ENCODE measurements around the gene NPR2.

The NPR2 gene

DNA sequence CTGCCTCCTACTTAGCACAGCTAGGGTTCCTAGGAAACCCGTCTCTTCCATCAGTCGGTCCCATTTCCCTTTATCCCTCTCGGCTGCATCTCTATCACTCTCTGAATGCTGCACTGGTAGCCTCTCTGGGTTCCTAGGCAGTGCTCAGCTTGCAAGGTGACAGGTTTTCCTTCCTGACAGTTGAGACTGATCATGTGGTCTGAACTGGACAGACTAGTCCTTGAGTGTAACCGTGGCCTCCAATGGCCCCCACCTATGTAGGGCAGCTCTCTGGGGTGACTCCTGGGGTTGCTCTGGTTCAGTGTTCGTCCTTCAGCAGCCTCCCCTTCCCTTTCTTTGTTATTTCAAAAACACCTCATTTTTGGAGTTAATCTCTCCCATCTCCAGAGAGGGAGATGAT lies 41.4 kb downstream of the NPR2 start:
- no peak for DNase-seq (ENCODE audit: low read depth, low spot score)

GRCh38 chr9:35834260-35835215 lies 43.1 kb downstream of the NPR2 start:
- no peak for DNase-seq (ENCODE audit: low read depth, low spot score)

GRCh38 chr9:35835216-35835632 lies 43.8 kb downstream of the NPR2 start:
- DNase-seq (ENCODE audit: low read depth, low spot score), result no peak

DNA sequence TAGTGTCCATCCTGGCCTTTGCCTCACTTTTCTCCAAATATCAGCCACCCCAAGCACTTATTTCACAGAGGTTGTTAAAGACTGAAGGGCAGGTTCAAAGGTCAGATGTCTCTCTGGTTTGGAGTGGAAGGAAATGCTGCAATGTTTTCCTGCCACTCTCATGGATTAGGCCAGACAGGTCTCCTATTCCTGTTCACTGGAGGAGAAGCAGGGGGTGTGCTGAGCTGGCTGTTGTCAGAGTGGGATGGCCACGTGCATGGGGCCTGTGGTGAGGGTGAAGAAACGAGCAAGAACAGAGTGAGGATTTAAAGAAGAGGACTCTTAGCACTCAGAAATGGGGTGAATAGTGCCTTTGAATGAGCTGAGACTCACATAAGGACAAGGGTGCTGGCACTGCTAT lies 44.4 kb downstream of the NPR2 start:
- no peak for DNase-seq (ENCODE audit: low read depth, low spot score)

- no peak for DNase-seq (ENCODE audit: low read depth, low spot score)
Measured at GRCh38 chr9:35836595-35836994, 45.2 kb downstream of the NPR2 start.

GRCh38 chr9:35839926-35840325 lies 48.5 kb downstream of the NPR2 start:
- DNase-seq (ENCODE audit: low read depth, low spot score), result no peak

- DNase-seq (ENCODE audit: low read depth, low spot score), result no peak
Measured at GRCh38 chr9:35840881-35841644, 49.7 kb downstream of the NPR2 start.

GRCh38 chr9:35841645-35841900 lies 50.2 kb downstream of the NPR2 start:
- DNase-seq (ENCODE audit: low read depth, low spot score), result no peak

GRCh38 chr9:35842020-35842745 lies 50.8 kb downstream of the NPR2 start:
- no peak for DNase-seq (ENCODE audit: low read depth, low spot score)

GRCh38 chr9:35842795-35843194 lies 51.4 kb downstream of the NPR2 start:
- no peak for DNase-seq (ENCODE audit: low read depth, low spot score)

- DNase-seq (ENCODE audit: low read depth, low spot score), result no peak
Measured at GRCh38 chr9:35844628-35845270, 53.4 kb downstream of the NPR2 start.

- no peak for DNase-seq (ENCODE audit: low read depth, low spot score)
Measured at GRCh38 chr9:35845824-35846771, 54.7 kb downstream of the NPR2 start.

GRCh38 chr9:35847792-35848572 lies 56.6 kb downstream of the NPR2 start:
- no peak for DNase-seq (ENCODE audit: low read depth, low spot score)

GRCh38 chr9:35852267-35852815 lies 61.0 kb downstream of the NPR2 start:
- DNase-seq (ENCODE audit: low read depth, low spot score), result no peak

DNA sequence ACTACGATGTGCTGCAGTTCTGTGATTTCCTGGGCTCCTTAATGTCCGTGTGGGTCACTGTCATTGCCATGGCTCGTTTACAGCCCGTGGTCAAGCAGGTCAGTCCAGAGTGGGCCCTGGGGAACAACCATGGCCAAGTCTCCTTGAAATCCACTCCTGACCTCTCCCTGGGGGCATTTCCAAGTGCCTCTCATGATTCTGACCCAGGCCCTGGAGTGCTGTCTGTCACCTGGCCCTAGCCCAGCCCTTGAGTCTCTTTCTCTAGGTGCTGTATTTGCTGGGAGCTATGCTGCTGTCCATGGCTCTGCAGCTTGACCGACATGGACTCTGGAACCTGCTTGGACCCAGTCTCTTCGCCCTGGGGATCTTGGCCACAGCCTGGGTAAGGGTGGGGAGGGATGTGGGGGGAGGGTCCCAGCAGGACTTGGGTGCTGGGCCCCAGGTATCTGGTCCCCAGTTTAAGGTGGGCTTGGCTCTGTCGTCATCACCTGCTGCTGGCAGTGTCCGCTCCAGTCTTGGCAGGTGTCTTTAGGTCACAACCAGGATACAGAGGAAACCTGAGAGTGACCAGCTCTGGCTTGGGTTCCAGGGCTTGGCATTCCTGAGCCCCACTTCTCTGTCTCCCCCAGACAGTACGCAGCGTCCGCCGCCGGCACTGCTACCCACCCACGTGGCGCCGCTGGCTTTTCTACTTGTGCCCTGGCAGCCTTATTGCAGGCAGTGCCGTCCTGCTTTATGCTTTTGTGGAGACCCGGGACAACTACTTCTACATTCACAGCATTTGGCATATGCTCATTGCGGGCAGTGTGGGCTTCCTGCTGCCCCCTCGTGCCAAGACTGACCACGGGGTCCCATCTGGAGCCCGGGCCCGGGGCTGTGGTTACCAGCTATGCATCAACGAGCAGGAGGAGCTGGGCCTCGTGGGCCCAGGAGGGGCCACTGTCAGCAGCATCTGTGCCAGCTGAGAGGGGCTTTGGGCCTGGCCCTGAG lies 61.8 kb downstream of the NPR2 start:
- no peak for DNase-seq (ENCODE audit: low read depth, low spot score)

GRCh38 chr9:35854091-35854762 lies 62.8 kb downstream of the NPR2 start:
- no peak for DNase-seq (ENCODE audit: low read depth, low spot score)

DNA sequence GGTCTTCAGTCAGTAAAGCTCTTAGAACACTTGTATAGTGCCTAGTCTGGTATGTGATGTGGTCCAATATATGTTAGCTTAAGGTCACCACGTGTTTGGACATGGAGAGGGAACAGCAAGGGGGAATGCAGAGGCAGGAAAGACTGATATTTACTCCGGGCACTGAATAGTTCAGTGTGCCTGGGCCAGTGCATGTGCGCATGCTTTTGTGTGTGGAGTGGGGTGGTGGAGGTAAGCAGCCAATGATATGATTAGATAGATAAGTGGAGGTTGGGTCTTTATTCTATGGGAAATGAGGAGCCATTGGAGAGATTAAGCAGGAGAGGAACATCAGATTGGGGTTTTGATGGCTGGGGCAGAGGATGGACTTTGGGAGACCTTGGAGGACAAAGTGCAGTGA lies 64.8 kb downstream of the NPR2 start:
- no peak for DNase-seq (ENCODE audit: low read depth, low spot score)

DNA sequence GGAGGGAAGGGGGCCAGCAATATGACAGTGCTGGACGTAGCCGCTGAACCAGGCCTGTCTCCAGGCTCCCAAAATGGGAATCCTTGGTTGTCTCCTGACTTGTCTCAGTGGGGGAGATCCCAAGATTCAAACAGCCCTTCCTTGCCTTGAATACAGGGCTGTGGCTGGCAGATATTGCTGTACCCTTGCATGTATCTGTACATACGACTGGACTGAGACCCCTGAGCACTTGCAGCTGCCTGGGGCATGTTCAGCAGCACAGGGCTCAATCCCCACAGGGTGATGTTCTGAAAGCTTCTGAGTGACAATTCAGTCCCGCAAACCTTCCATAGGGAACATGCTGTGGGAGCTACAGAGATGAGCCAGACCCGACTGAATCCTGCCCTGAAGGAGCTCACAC lies 65.5 kb downstream of the NPR2 start:
- DNase-seq (ENCODE audit: low read depth, low spot score), result no peak

Measured in activated CD4-positive, CD25-positive, alpha-beta regulatory T cell treated with anti-CD3 and anti-CD28 coated beads, Interleukin-2, amount 50 U/mL, for 16 hours (primary cell).